HG03159 (cell line): Measurements from ENCODE around the gene PEPD.
A peak's percentile ranks its signal among the peaks of the same experiment; 100 is the strongest.
"Not testable (repeated sequence)": the region's sequence is repeated elsewhere in the genome, so short reads cannot be mapped to it uniquely, and the experiment has no call there.

Source experiments
- ATAC-seq: cut with Tn5 transposase; IDR thresholded peaks from one replicate; pipeline ENCODE4 v1.9.1; 2021; ENCODE audit warnings: mild to moderate bottlenecking, moderate library complexity; ENCODE audit not compliant: unreplicated experiment

PEPD gene

DNA sequence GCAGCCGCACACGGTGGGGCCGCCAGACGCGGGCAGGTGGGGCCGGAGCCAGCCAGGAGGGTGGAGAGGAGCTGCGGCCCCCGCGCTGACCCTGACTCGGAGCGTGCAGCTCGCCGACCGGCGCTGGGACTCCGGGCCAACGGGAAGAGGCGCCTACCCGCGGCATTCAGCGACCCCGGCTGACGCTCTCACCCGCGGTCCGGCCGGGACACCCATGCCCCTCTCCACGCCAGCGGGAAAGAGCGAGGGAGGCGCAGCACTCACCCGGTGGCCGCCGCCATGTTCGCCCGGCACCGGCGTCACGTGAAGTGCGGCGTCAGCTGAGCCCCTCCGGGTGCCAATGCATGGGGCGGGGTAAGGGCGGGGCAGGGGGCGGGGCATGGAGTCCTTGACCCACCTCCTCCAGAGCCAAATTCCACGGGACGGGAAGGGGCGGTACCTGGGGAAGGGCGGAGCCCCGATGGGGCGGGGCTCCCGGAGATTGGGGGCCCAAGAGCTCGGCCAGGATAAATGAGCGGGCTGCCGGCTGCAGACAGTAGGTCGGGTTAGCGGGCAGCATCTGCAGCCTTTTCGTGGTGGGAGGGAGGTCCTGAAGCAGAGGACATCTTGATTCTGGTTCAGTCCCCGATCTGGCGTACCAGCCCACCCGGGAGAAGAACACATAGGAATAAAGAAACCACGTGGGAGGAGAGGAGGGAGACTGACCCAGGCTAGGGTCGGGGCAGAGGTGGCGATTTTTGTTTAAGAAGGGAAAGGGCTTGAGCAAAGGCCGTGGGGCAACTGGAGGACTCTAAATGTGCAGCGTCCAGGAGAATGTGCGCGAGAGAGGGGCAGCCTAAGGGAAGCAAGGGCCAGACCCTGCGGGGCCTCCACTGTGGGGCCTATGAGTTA is at the start of gene PEPD:
PEPD (minus strand) TSS at position 312 of the 891 bp plus-strand sequence; CDS start at position 281, 31 bp downstream.
- ATAC-seq = peak; percentile 89

DNA sequence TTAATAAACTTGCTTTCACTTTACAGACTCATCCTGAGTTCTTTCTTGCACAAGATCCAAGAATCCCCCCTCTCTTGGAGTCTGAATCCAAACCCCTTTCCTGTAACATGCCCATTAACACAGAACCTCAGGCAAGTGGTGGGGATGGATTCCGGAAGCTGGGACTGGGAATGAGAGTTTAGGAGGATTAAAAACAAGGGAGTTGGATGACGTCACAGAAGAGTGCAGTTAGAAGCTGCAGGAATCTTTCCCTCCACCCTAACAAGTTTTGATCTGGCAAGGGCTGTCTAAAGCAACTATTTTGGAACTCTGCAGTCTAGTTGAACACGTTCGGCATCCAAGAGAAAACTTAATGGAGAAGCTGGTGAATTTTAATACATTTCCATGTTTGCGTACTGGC is 48.2 kb upstream of the PEPD start:
- no peak for ATAC-seq

DNA sequence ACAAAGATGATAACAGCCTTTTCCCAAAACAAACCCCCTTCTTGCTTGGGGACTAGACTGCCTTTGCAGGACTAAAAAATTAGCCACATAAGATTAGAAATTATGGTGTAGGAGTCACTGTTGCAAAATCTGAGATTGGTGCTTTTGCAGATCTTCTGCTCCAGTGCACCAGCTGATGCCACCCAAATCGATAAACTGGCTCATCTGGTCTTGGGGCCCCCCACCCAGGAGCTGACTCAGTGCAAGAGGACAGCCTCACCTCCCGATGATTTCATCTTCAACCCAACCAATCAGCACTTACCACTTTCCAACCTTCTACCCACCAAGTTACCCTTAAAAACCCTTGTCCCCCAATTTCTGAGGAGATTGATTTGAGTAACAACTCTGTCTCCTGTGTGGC is 47.1 kb upstream of the PEPD start:
- ATAC-seq = no peak

DNA sequence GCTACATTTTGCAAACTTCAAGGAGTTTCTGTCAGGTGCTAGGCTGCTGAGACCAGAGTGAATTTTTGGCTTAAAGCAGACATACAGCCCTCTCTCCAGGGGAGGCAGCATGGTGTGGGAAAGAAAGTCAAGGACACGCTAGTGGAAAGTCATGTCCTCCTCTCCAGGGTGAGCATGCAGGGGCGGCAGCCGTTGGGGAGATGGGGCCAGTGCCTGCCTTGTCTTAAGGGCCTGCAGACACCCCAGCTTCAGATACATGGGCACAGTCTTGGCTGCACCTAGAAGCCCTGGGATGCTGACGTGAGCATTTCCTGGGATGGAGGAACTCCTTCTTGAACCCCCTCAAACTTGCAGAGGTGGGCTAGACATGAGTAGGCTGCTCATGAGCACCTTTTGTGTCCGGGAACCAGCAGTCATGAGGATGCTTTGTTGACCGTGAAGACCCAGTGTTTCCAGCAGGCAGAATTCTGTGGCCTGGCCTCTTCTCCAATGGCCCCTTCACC is 43.3 kb upstream of the PEPD start:
- no peak for ATAC-seq

DNA sequence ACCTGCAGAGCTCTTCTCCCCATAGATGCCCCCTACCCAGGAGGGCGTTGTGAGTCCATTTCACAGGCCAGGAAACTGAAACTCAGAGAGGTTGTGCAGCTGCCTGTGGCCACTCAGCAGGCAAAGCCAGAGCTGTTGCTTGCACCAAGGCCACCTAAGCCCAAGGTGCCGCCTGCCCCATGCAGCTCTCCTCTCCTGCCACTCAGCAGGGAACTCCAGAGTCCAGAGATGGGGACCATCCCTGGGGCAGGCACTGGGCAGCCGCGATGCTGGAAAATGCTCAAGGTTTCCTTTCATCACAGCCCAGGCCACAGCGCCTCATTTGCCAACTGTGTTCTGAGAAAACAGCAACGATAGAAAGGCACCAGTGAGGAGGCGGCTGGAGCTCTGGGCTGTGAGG is 41.0 kb upstream of the PEPD start:
- no peak for ATAC-seq

DNA sequence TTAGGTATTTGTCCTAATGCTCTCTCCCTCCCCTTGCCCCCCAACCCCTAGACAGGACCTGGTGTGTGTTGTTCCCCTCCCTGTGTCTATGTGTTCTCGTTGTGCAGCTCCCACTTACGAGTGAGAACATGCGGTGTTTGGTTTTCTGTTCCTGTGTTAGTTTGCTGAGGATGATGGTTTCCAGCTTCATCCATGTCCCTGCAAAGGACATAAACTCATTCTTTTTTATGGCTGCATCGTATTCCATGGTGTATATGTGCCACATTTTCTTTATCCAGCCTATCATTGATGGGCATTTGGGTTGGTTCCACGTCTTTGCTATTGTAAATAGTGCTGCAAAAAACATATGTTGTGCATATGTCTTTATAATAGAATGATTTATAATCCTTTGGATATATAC is 40.1 kb upstream of the PEPD start:
- ATAC-seq = not testable (repeated sequence)

DNA sequence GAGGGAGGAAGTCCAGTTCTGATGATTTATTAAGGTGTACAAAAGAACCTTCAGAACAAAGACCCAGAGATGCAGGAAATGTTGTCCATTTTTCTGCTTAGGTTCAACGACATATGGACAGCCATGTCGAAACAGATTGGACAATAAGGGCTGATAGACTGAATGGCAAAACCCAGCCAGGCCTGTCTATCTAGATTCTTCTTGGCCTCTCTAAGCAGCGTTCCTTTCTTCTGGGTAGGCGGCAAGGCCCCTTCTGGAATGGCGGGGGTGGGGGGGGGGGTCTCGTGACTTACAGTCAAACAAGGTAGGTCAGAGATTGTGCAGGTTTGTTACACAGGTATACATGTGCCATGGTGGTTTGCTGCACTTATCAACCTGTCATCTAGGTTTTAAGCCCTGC is 39.7 kb upstream of the PEPD start:
- ATAC-seq = no peak

DNA sequence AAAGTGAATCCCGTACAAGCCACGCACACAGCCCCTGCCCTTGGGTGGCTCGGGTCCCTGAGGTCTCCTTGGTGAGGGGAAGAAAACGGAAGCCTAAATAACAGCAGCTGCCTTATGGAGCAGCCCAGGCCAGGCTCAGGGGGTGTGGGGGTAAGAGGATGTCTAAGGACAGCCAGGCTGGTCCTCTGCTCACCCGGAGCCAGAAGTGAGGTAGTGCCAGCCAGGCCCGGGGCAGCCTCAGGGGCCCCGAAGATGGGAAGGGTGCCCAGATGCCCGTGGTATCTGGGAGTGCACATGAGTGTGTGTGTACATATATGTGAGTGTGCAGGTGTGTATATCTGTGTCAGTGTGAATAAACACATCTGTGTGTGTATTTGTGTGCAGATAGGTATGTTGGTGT is 38.4 kb upstream of the PEPD start:
- no peak for ATAC-seq

DNA sequence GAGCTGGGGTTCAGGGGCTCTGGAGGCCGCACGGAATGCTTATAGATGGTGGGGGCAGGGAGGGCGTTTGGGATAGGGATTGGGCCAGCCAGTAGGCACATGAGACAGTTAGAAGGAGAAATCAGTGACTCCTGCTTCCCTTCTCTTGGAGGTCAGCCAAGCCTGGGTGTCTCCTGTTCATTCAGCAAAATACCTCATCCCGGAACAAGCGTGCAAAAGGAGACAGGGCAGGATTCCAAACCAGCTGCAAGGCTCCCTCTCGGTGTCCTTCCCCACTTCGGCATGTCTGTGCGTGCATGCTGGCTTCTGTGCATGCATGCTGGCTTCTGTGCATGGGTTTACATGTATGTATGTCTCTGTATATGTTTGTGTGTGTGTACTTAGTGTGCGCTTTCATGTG is 37.3 kb upstream of the PEPD start:
- no peak for ATAC-seq

DNA sequence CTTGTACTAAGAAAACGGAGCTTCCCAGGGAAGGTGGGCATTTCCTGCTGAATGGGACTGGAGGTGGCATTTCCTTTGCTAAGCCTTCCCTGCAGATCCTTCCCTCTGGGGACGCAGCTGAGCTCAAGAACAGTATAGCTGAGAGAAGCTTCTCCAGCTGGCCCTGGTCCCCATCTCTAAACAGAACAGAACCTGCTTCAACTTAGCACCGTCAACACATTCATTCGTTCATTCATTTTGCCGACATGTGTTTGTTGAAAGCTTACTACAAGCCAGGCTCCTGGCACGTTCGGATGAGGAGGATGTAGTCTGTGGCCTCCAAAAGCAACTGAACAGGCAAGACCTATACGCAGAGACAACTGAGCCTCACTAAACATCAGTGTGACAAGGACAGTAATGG is 36.6 kb upstream of the PEPD start:
- no peak for ATAC-seq

DNA sequence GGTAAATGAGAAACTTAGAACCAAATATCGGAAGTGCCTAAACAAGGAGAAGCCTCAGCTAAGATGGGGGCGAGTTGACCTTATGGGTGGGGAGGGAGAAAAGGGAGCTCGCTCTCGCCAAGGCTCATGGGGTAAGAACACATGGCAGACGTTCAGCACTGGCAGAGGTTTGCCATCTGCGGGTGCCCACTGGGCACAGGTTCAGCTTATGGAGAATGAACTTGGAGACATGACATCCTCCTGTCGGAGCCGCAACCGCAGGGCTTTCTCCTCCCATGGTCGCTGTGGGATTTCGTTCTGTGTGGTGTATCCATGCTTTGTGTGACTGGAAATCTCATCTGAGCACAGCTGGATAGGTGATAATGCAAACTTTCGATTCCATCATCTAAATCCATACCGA is 36.1 kb upstream of the PEPD start:
- ATAC-seq = no peak

DNA sequence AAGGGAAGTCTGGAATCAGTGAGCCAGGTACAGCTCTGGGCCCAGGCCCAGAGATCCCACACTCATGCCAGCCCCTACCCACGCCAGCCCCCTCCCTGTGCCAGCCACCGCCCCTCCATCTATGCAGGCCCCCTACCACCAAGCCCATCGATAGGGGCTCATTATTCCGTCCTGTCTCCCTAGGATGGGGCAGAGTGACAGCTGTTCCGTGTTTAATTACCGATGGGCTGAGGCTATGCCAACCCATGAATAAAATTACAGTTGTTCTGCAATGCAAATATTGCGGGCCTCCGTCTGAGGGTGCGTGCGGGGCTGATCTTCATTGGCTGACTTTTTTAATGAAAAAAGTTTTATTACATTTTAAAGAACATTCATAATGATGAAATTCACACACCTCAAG is 35.6 kb upstream of the PEPD start:
- no peak for ATAC-seq

DNA sequence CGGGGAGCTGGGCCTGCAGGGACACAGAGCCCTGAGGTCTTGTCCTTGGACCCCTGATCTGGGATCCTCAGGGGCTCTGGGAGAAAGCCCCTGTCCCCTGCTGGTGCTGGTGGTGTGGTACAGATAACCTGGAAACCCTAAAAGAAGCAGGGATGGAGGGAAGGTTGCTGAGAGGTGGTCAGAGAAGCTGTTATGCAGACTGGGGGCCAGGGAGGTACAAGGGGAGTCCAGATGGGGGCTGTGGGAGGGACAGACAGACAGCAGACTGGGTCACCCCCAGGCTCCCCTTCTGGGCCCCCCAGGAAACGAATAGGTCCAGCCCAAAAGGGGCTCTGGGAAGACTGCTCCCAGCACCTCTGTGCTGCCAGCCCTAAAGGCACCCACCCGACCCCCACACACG is 34.7 kb upstream of the PEPD start:
- no peak for ATAC-seq

DNA sequence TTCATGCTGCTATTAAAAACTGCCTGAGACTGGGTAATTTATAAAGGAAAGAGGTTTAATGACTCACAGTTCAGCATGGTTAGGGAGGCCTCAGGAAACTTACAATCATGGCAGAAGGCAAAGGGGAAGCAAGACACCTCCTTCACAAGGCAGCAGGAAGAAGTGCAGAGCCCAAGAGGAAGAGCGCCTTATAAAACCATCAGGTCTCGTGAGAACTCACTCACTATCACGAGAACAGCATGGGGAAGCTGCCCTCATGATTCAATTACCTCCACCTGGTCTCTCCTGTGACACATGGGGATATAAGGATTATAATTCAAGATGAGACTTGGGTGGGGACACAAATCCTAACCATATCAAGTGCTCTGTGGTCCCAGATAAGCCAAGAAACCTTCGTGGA is 34.1 kb upstream of the PEPD start:
- not testable (repeated sequence) for ATAC-seq

DNA sequence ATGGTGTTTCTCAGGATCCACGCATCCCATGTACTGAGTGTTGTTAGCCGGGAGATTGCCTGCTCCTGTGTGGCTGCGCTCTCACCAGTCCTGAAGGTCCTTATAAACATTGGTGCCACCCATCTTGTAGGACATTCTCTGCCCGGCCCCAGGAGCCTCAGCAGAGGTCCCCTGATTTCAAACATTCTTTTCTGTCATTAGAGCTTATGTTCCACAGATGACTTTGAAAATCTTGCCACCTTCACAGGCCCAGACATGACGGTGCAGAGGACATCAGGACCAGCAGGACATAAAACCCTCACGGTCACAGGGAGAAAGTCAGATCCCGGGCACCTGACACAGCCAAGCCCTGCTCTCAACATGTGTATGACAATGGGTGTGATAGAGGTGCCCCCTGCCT is 33.2 kb upstream of the PEPD start:
- no peak for ATAC-seq

DNA sequence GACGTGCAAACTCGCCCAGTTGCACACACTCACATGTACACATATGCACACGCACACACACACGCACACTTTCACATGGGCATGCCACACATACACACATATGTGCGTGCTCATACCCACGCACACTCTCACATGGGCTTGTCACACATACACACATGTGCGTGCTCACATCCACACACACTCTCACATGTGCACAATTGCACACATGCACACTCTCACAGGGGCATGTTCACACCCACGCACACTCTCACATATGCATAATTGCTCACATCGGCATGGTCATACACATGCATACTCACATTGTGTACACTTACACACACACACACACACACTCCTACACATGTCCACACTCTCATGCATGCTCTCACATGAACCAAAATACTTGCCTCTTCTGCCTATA is 32.8 kb upstream of the PEPD start:
- ATAC-seq = no peak

DNA sequence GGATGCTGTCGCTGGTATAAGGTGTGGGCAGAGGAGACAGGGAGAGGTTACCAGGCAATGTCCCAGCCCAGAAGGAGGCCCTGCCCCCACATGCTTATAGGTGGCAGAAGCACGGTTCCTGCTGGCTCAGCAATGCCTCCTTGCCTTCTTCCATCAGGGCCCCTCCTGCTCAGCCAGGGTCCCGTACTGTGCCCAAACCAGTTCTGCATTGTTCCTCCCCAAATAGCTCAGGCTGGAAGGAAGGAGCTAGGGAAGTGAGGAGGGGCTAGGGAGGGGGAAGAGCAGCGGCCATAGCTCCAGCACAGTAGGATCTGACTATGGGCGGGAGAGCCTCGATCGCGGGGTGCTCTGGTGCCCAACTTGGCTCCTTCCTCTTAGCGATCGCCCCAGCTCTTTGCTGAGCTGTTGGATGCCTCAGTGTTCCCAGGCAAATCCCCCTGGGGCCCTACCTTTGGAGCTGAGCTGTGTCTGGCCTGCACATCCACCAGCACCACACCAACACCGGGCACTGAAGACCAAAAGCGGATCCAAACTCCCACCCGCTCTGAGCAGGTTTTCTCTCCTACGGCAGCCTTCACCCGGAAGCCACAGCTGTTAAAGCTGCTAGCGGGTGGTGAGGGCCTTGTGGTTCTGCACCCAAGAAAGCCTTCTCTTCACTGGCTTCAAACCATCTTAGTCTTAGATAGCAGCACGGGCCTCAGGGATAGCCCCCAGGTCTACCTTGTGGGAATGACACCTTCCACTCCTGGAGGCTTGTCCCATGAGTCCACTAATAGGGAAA is 32.1 kb upstream of the PEPD start:
- ATAC-seq = no peak

DNA sequence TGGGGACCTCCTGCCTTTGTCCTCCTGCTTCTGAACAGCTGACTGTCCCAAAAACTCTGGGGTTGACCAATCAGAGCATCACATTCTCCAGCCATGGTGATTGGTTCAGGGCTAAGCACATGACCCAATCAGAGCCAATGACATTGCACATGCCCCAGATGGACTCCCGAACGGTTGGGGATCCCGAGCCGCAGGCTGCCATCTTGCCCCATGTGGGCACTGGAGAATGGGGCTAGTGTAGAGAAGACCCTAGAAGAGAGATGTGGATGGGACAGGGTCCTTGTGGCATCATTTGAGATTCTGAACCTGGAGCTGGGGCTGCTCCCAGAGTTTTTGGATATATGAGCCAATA is 31.3 kb upstream of the PEPD start:
- ATAC-seq = no peak

DNA sequence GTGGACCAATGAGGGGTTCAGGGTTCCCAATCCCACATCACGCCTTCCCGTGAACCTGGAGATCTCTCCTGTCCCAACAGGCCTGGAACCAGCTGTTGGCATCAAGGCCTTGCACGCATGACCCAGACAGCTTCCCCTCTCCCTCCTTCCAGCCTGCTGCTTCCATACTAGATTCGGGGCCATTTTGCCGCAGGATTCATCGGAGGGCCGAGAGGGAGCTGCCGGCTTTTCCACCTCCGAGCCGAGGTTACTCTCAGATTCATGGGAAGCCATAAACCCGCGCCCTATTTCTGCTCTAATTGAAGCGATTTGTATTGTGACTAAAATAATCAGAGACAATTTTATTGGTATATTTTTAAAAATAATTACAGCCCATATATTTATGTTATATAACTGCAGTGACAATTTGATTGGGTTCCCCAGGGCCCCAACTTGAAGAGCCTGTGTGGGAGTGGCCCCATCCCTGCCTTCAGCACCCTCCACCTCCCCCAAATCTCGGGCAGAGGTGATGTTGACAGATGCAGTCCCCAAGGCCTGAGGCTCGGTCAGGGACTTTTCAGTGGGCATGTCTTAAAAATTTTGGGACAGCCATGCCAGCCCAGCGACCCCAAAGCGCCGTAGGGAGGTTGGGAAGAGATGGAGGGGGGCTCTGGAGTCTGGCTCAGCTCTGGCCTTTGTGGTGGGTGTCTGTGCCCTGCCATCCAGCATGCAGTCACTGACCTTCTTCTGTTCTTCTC is 30.8 kb upstream of the PEPD start:
- ATAC-seq = no peak

DNA sequence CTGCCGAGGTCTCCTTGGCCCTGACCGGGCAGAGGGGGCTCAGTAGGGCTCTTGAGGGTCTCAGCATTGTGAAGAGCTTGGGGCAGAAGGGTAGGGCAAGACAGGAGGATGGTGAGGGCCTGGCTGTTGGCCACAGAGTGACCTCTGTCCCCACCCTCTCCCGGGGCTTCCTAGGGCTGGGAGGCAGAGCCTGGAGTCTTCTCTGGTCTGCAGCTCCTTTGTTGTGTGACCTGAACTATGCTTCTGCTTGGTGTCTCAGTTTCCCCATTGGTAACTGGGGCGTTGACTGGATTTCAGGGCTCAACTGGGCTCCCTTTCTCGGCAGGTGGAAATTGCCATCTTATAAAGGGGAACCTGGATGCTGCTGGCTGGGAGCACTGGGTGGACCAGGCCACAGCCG is 30.1 kb upstream of the PEPD start:
- no peak for ATAC-seq

DNA sequence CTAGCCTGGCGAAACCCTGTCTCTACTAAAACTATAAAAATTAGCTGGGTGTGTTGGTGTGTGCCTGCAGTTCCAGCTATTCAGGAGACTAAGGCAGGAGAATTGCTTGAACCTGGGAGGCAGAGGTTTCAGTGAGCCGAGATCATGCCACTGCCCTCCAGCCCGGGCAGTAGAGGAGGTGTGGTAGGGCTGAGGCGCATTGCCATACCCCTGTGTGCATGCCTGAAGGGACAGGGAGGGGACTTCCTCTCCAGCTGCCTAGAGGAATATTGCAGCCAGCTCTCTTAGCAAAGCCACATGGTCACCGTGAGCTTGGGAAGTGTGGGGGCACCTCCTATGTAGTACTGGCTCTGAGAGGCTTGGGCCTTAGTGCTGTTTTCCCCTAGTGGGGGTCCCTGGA is 29.2 kb upstream of the PEPD start:
- no peak for ATAC-seq
